H9 (cell line): ENCODE data around the gene TMEM178B. TPM values are rescaled to one million over a fixed set of nuclear protein-coding genes. Genes with fewer than 3 reads are reported as not detected.

Experiments used
- DNase-seq: peaks from one replicate; pipeline ENCODE4 v3.0.0-alpha.2; 2017
- H2AFZ ChIP-seq: one replicate; pipeline ENCODE4 v1.6.1; 2013; ENCODE audit warnings: mild to moderate bottlenecking, low read length, control low read depth, moderate library complexity
- H2AK5ac ChIP-seq: 2 replicates; pipeline ENCODE4 v1.6.1; 2013; ENCODE audit warnings: low read length, control low read depth, mixed read lengths; ENCODE audit not compliant: insufficient read length
- H2BK120ac ChIP-seq: one replicate; pipeline ENCODE4 v1.6.1; 2013; ENCODE audit warnings: low read depth, mild to moderate bottlenecking, low read length, control low read depth, inconsistent platforms; ENCODE audit not compliant: poor library complexity, severe bottlenecking
- H2BK12ac ChIP-seq: 2 replicates; pipeline ENCODE4 v1.6.1; 2013; ENCODE audit warnings: low read length, control low read depth, mixed read lengths, low read depth; ENCODE audit not compliant: insufficient read length
- H2BK15ac ChIP-seq: 2 replicates; pipeline ENCODE4 v1.6.1; 2013; ENCODE audit warnings: low read depth, low read length, control low read depth
- H2BK20ac ChIP-seq: one replicate; pipeline ENCODE4 v1.6.1; 2013; ENCODE audit warnings: low read depth, mild to moderate bottlenecking, low read length, control low read depth, inconsistent platforms; ENCODE audit not compliant: poor library complexity, severe bottlenecking
- H2BK5ac ChIP-seq: 2 replicates; pipeline ENCODE4 v1.6.1; 2013; ENCODE audit warnings: low read length, control low read depth, mixed read lengths; ENCODE audit not compliant: insufficient read length
- H3K14ac ChIP-seq: 2 replicates; pipeline ENCODE4 v1.6.1; 2013; ENCODE audit warnings: low read length, control low read depth; ENCODE audit not compliant: insufficient read depth
- H3K18ac ChIP-seq: 2 replicates; pipeline ENCODE4 v1.6.1; 2013; ENCODE audit warnings: low read depth, mild to moderate bottlenecking, mixed read lengths, low read length, control low read depth; ENCODE audit not compliant: insufficient read length
- H3K23ac ChIP-seq: 2 replicates; pipeline ENCODE4 v1.6.1; 2013; ENCODE audit warnings: low read length, control low read depth, mixed read lengths, low read depth; ENCODE audit not compliant: insufficient read length
- H3K23me2 ChIP-seq: 2 replicates; pipeline ENCODE4 v1.6.1; 2013; ENCODE audit warnings: low read depth, mild to moderate bottlenecking, mixed read lengths, low read length, control low read depth; ENCODE audit not compliant: insufficient read length, poor library complexity, severe bottlenecking
- H3K27ac ChIP-seq: 2 replicates; pipeline ENCODE4 v1.5.1; 2013; ENCODE audit warnings: low read length, control low read depth, mixed read lengths, low read depth; ENCODE audit not compliant: insufficient read length
- H3K27me3 ChIP-seq: 2 replicates; pipeline ENCODE4 v1.6.1; 2013; ENCODE audit warnings: low read length, control low read depth, inconsistent platforms; ENCODE audit not compliant: insufficient read depth
- H3K4ac ChIP-seq: 2 replicates; pipeline ENCODE4 v1.6.1; 2013; ENCODE audit warnings: low read depth, mild to moderate bottlenecking, control low read depth, inconsistent platforms, low read length, moderate library complexity
- H3K4me1 ChIP-seq: 2 replicates; pipeline ENCODE4 v1.6.1; 2013; ENCODE audit warnings: low read length, control low read depth, inconsistent platforms; ENCODE audit not compliant: insufficient read depth
- H3K4me2 ChIP-seq: 2 replicates; pipeline ENCODE4 v1.6.1; 2013; ENCODE audit warnings: low read length, control low read depth, mixed read lengths; ENCODE audit not compliant: insufficient read length, insufficient read depth
- H3K56ac ChIP-seq: 2 replicates; pipeline ENCODE4 v1.6.1; 2013; ENCODE audit warnings: low read depth, mild to moderate bottlenecking, mixed read lengths, low read length, control low read depth; ENCODE audit not compliant: insufficient read length
- H3K79me1 ChIP-seq: 2 replicates; pipeline ENCODE4 v1.6.1; 2013; ENCODE audit warnings: low read depth, mild to moderate bottlenecking, moderate library complexity, low read length, control low read depth, inconsistent platforms; ENCODE audit not compliant: insufficient read depth, poor library complexity, severe bottlenecking
- H3K79me2 ChIP-seq: 2 replicates; pipeline ENCODE4 v1.6.1; 2013; ENCODE audit warnings: low read length, control low read depth, inconsistent platforms; ENCODE audit not compliant: insufficient read depth
- H3K9ac ChIP-seq: 2 replicates; pipeline ENCODE4 v1.6.1; 2013; ENCODE audit warnings: low read length, control low read depth, mixed read lengths; ENCODE audit not compliant: insufficient read length; ENCODE audit errors: extremely low read depth
- H3K9me3 ChIP-seq: one replicate; pipeline ENCODE4 v1.6.1; 2013; ENCODE audit warnings: low read depth, low read length, inconsistent platforms; ENCODE audit not compliant: control insufficient read depth
- H3T11ph ChIP-seq: one replicate; pipeline ENCODE4 v1.6.1; 2013; ENCODE audit warnings: mild to moderate bottlenecking, low read length, control low read depth, inconsistent platforms
- H4K20me1 ChIP-seq: one replicate; pipeline ENCODE4 v1.6.1; 2013; ENCODE audit not compliant: control insufficient read depth, insufficient read length, insufficient read depth
- H4K5ac ChIP-seq: 2 replicates; pipeline ENCODE4 v1.6.1; 2013; ENCODE audit warnings: low read depth, mild to moderate bottlenecking, mixed read lengths, low read length, control low read depth; ENCODE audit not compliant: insufficient read length
- H4K8ac ChIP-seq: replicated peaks from 2 replicates; pipeline ENCODE4 v1.6.1; 2013; ENCODE audit warnings: low read length, control low read depth, mixed read lengths, low read depth; ENCODE audit not compliant: insufficient read length
- H4K91ac ChIP-seq: 2 replicates; pipeline ENCODE4 v1.6.1; 2013; ENCODE audit warnings: low read depth, mild to moderate bottlenecking, moderate library complexity, mixed read lengths, low read length, control low read depth; ENCODE audit not compliant: insufficient read length
- H3K27ac Mint-ChIP-seq, 3 experiments: 2 replicates in 2 of 3; 3 replicates in 1 of 3; pipeline ENCODE4 v1.8.0; 2020 to 2021; ENCODE audit warnings: mixed read lengths in 3 of 3, mild to moderate bottlenecking in 1 of 3, moderate library complexity in 1 of 3
- H3K27me3 Mint-ChIP-seq: 2 replicates; pipeline ENCODE4 v1.8.0; 2021; ENCODE audit warnings: low read depth, mild to moderate bottlenecking, moderate library complexity, mixed read lengths
- H3K36me3 Mint-ChIP-seq, 3 experiments: 2 replicates in 2 of 3; 3 replicates in 1 of 3; pipeline ENCODE4 v1.8.0; 2020 to 2021; ENCODE audit warnings: low read depth in 3 of 3, mixed read lengths in 3 of 3; ENCODE audit not compliant: insufficient read depth in 1 of 3
- H3K4me1 Mint-ChIP-seq, 2 experiments: 2 replicates each; pipeline ENCODE4 v1.8.0; 2020; ENCODE audit warnings: mixed read lengths in 2 of 2
- H3K4me3 Mint-ChIP-seq, 2 experiments: 2 replicates in 1 of 2; 3 replicates in 1 of 2; pipeline ENCODE4 v1.8.0; 2020 to 2021; ENCODE audit warnings: mild to moderate bottlenecking in 2 of 2, mixed read lengths in 2 of 2, moderate library complexity in 1 of 2
- H3K9me3 Mint-ChIP-seq, 2 experiments: 2 replicates in 1 of 2; 3 replicates in 1 of 2; pipeline ENCODE4 v1.8.0; 2020; ENCODE audit warnings: mild to moderate bottlenecking in 2 of 2, mixed read lengths in 2 of 2, moderate library complexity in 1 of 2
- CTCF ChIP-seq: fragments of 200-600 bp; sonication (generic); conservative IDR thresholded peaks from 3 replicates; pipeline ENCODE4 v1.8.0; 2021; ENCODE audit warnings: antibody characterized with exemption, mild to moderate bottlenecking
- WGBS: extraction: QIAGEN DNeasy Blood & Tissue Kit; methylation state at CpG from one replicate; pipeline ENCODE4 v1.1.7; 2013; ENCODE audit warnings: missing lambda C conversion rate, low lambda C conversion rate, mixed read lengths; ENCODE audit not compliant: insufficient read length; ENCODE audit errors: extremely low coverage; 5-methylcytosine and 5-hydroxymethylcytosine counted together
- total RNA-seq: library from RNA; stranded (reverse); gene quantifications from 2 replicates; pipeline ENCODE4 v1.2.1, GENCODE V29; 2021

TMEM178B gene
- total RNA-seq, 1 experiment from 2014 or later = 11.3 TPM

GRCh38 chr7:141486959-141487358, 413.1 kb downstream of the TMEM178B start:
- Histone ChIP-seq H3K27me3 (no peaks in the 10 kb centered on the region), H3K23me2 (no peaks in the 10 kb centered on the region), H3K4me2 (no peak overlapping the region), H2BK12ac (no peak overlapping the region), H3K79me1 (no peaks in the 10 kb centered on the region), H2BK20ac (no peak overlapping the region), H4K20me1 (no peaks in the 10 kb centered on the region), H2AFZ (no peak overlapping the region), H4K91ac (no peak overlapping the region), H3K79me2 (no peaks in the 10 kb centered on the region), H3K9ac (no peak overlapping the region), H3K9me3 (no peaks in the 10 kb centered on the region), H3K23ac (no peak overlapping the region), H3K4ac (no peak overlapping the region), H2BK15ac (no peak overlapping the region), H2AK5ac (no peak overlapping the region), H2BK120ac (no peak overlapping the region), H3K56ac (no peak overlapping the region), H3T11ph (no peak overlapping the region), H4K8ac (no peak overlapping the region), H4K5ac (no peak overlapping the region), H3K27ac (no peak overlapping the region), H2BK5ac (no peak overlapping the region), H3K4me1 (peaks cover 7% of the 10 kb centered on the region; the same call in 1 of the 2 replicates), H3K14ac (no peak overlapping the region), H3K18ac (no peak overlapping the region)
- no peaks in the 10 kb centered on the region for H3K9me3 Mint-ChIP-seq
- no peaks in the 10 kb centered on the region for H3K27me3 Mint-ChIP-seq
- peaks cover 24 to 25% of the 10 kb centered on the region in 2 experiments for H3K4me1 Mint-ChIP-seq
- no peak overlapping the region for H3K27ac Mint-ChIP-seq
- H3K36me3 Mint-ChIP-seq = no peaks in the 10 kb centered on the region
- WGBS = no CpG with 5 or more reads among the region's 3 CpGs
- no peak overlapping the region for H3K4me3 Mint-ChIP-seq
- DNase-seq = no peak
- peak; percentile 44; the same call in 2 of the 3 replicates for TF ChIP-seq CTCF
